ENCODE results near the gene TNS4. TPM values are rescaled to one million over a fixed set of nuclear protein-coding genes. Genes with fewer than 3 reads are reported as not detected.

TNS4 gene
- total RNA-seq, 1 donor from 2014 or later, result not detected

DNA sequence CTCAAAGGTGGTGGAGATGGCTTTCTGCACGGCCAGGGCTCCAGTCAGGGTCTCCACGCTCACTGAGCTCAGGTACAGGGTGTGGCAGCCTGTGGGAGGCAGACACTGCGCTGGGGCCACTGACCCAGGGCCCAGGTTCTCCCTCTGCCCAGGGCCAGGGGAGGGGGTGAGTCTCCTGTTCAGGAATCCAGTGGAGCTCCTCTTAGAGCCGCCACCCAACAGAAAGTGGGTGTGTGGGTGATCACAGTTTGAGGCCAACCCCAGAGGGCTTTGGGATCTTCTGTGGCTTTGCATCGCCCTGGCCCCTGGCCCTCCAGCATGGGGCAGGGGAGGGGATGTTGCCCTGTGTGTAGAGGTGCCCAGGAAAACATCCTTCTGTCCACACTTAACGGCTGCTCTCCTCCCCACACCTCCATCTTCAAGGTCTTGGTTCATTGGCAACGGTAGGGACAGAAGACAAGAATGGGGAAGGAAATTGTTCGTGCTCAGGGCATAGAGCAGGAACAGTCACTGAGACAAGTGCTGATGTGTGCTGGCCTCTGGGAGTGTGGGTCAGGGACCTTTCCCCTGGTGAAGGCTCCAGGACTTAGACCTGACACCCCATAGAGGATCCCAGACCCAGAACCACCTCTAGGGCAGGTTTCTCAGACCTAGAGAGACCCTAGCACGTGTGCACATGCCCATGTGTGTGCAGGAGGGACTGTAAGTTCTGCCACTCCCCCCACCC is 21.5 kb downstream of the TNS4 start:
- DNase-seq (ENCODE audit: low spot score), result no peak
- intact Hi-C loops (cut with DNase I), result loop anchor here (5.0 to 10.0 kb wide), 2 partner anchors 52 to 75 kb away; no protein-coding TSS in a partner anchor

- intact Hi-C loops (cut with DNase I), result loop anchor here (5.0 to 10.0 kb wide), 2 partner anchors 54 to 74 kb away; no protein-coding TSS in a partner anchor
- DNase-seq (ENCODE audit: low spot score), result no peak
Observed at GRCh38 chr17:40478486-40478885, 22.9 kb downstream of the TNS4 start.

- DNase-seq (ENCODE audit: low spot score), result no peak
- intact Hi-C loops (cut with DNase I), result loop anchor here (5.0 to 10.0 kb wide), 2 partner anchors 55 to 73 kb away; no protein-coding TSS in a partner anchor
Observed at GRCh38 chr17:40477796-40478195, 23.6 kb downstream of the TNS4 start.

DNA sequence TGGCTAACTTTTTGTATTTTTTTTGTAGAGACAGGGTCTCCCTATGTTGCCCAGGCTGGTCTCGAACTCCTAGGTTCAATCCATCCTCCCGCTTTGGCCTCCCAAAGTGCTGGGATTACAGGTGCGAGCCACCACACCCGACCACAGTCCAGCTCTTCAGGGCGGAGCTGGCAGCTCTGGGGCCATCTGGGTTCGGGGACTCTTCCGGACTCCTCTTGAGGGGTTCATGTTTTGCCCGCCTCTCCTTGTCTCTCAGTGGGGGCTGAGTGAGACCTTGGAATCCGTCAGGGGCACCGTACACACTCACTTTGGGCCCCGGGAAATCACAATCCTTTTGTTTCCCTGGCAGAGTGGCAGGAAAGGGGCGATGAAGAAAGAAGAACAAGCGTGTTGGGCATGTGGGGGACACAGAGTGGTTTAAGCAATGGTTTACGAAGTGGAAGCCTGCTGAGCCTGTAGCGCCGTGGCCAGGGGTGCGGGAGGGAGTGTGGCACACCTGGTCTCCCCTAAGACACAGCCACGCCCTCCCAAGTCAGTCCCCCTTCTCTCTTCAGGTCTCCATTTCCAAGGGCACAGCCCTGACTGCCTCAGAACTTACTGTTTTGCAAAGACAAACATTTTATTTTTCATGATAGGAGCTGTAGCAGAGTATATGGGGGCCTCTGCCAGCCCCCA is 26.1 kb downstream of the TNS4 start:
- intact Hi-C loops (cut with DNase I), result loop anchor here (5.0 to 10.0 kb wide), 2 partner anchors 57 to 71 kb away; no protein-coding TSS in a partner anchor

GRCh38 chr17:40474419-40475002 is 26.9 kb downstream of the TNS4 start:
- DNase-seq (ENCODE audit: low spot score), result no peak

More for the DNA sequence above, 26.1 kb downstream of the TNS4 start:
- DNase-seq (ENCODE audit: low spot score), result no peak

GRCh38 chr17:40473573-40474365 is 27.7 kb downstream of the TNS4 start:
- intact Hi-C loops (cut with DNase I), result loop anchor here (10.0 kb wide), 1 partner anchor 69 kb away; no protein-coding TSS in a partner anchor
- DNase-seq (ENCODE audit: low spot score), result no peak

More at GRCh38 chr17:40474419-40475002, 26.9 kb downstream of the TNS4 start:
- intact Hi-C loops (cut with DNase I), result loop anchor here (5.0 to 10.0 kb wide), 2 partner anchors 58 to 70 kb away; no protein-coding TSS in a partner anchor

DNA sequence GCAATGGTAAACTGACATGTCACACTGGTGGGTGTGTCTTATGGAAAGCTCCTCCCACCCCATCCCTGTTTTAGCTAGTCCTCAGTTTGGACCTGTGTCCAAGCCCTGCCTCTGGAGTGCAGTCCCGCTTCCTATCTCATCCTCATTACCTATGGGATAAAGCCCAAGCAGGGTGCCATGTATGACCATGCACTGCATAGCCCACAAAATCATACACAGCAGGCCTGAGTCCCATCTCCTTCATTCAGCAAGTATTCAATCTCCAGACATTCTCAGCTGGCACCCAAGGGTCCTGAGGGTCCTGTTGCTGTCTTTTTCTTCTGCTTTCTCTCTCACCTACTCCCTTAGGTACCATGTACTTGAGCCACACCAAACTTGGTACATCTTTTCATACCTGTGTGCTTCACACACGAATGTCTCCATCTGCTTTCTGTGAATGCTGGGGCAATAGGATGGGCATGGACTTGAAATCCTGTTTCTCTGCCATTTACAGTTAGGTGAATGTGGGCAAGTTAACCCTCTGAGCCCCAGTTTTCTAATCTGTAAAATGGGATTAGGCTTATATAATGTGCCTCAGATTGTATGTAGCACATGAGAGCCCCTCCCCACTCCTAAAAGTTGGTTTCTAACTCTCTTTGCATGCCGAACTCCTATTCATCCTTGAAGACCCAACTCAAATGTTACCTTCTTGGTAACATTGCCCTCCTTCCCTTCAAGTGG is 28.5 kb downstream of the TNS4 start:
- intact Hi-C loops (cut with DNase I), result loop anchor here (10.0 kb wide), 1 partner anchor 68 kb away; no protein-coding TSS in a partner anchor
- DNase-seq (ENCODE audit: low spot score), result no peak

- intact Hi-C loops (cut with DNase I), result loop anchor here (10.0 kb wide), 1 partner anchor 67 kb away; no protein-coding TSS in a partner anchor
Observed at GRCh38 chr17:40471846-40472732, 29.3 kb downstream of the TNS4 start.

GRCh38 chr17:40470932-40471828 is 30.2 kb downstream of the TNS4 start:
- no peak for DNase-seq (ENCODE audit: low spot score)
- intact Hi-C loops (cut with DNase I), result loop anchor here (10.0 kb wide), 1 partner anchor 66 kb away; no protein-coding TSS in a partner anchor

More at GRCh38 chr17:40471846-40472732, 29.3 kb downstream of the TNS4 start:
- no peak for DNase-seq (ENCODE audit: low spot score)

- DNase-seq (ENCODE audit: low spot score), result no peak
- intact Hi-C loops (cut with DNase I), result loop anchor here (10.0 kb wide), 1 partner anchor 65 kb away; no protein-coding TSS in a partner anchor
Observed at GRCh38 chr17:40469805-40470675, 31.4 kb downstream of the TNS4 start.

DNA sequence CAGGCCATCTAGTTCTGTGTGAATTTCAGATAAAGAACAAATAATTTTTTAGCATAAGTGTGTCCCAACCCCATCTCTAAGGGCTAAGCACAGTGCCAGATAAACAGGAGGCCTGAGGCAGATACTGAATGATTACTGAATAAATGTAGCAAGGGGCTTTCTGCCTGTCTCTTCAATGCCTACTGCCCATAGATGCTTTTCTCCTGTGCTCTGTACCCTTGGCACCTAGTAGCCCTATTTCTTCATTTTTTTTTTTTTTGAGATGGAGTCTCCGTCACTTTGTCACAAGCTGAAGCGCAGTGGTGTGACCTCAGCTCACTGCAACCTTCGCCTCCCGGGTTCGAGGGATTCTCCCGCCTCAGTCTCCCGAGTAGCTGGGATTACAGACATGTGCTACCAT is 32.9 kb downstream of the TNS4 start:
- intact Hi-C loops (cut with DNase I), result no loop called here
- no peak for DNase-seq (ENCODE audit: low spot score)

DNA sequence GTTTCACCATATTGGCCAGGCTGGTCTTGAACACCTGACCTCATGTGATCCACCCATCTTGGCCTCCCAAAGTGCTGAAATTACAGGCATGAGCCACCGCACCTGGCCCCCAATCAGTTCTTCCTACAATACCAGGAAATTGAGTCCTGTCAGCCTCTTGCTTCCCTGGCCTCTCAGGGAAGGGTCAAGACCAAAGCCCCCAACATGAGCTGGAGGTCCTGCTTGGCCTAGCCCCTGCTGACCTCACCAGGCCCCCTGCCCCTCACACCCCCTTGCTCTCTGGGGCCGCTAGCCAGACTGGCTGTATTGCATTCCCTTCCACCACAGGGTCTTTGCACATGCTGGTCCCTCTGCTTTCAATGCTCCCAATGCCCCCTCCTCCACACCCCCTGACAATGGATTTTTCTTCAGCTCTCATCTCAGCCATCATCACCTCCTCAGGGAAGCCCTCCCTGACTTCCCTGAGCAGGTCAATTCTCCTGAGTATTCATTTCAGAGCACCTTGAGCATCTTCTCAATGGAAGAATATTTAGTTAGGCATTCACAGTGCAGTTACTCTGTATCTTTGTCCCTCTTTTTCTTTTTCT is 34.0 kb downstream of the TNS4 start:
- intact Hi-C loops (cut with DNase I), result no loop called here
- no peak for DNase-seq (ENCODE audit: low spot score)

- intact Hi-C loops (cut with DNase I), result no loop called here
- DNase-seq (ENCODE audit: low spot score), result no peak
Observed at GRCh38 chr17:40466298-40466971, 35.0 kb downstream of the TNS4 start.

GRCh38 chr17:40464392-40464855 is 37.0 kb downstream of the TNS4 start:
- intact Hi-C loops (cut with DNase I), result no loop called here
- DNase-seq (ENCODE audit: low spot score), result no peak

- intact Hi-C loops (cut with DNase I), result no loop called here
Observed at GRCh38 chr17:40463122-40463550, 38.3 kb downstream of the TNS4 start.

More at GRCh38 chr17:40463122-40463550, 38.3 kb downstream of the TNS4 start:
- DNase-seq (ENCODE audit: low spot score), result no peak
